Activated naive CD8-positive, alpha-beta T cell treated with anti-CD3 and anti-CD28 coated beads, Interleukin-2, amount 50 U/mL, for 16 hours (primary cell): ENCODE data around the gene MVP.
"Not testable (repeated sequence)": the region's sequence is repeated elsewhere in the genome, so short reads cannot be mapped to it uniquely, and the experiment has no call there.

Source experiments
- DNase-seq: peaks from one replicate; pipeline ENCODE4 v3.0.0-alpha.2; 2020; ENCODE audit warnings: low read depth, low spot score

Gene MVP

GRCh38 chr16:29871822-29872546 is 51.7 kb downstream of the MVP start:
- no peak for DNase-seq

GRCh38 chr16:29873319-29873718 is 53.1 kb downstream of the MVP start:
- DNase-seq = no peak

GRCh38 chr16:29875206-29875605 is 54.9 kb downstream of the MVP start:
- DNase-seq = no peak

- DNase-seq = no peak
These were observed 55.9 kb downstream of the MVP start for GRCh38 chr16:29876217-29876593.

GRCh38 chr16:29876594-29877249 is 56.5 kb downstream of the MVP start:
- DNase-seq = no peak

- no peak for DNase-seq
These were observed 57.2 kb downstream of the MVP start for GRCh38 chr16:29877266-29877961.

- DNase-seq = no peak
These were observed 57.9 kb downstream of the MVP start for GRCh38 chr16:29878172-29878571.

- DNase-seq = no peak
These were observed 60.8 kb downstream of the MVP start for GRCh38 chr16:29881050-29881449.

GRCh38 chr16:29883987-29884386 is 63.7 kb downstream of the MVP start:
- DNase-seq = no peak

- DNase-seq = not testable (repeated sequence)
These were observed 69.1 kb downstream of the MVP start for GRCh38 chr16:29889372-29889771.

- no peak for DNase-seq
These were observed 71.5 kb downstream of the MVP start for GRCh38 chr16:29891525-29892457.

- DNase-seq = no peak
These were observed 72.2 kb downstream of the MVP start for GRCh38 chr16:29892458-29892813.

- DNase-seq = no peak
These were observed 73.3 kb downstream of the MVP start for GRCh38 chr16:29893553-29893952.

- DNase-seq = no peak
These were observed 74.1 kb downstream of the MVP start for GRCh38 chr16:29894352-29894751.

- DNase-seq = no peak
These were observed 76.6 kb downstream of the MVP start for GRCh38 chr16:29896841-29897240.

GRCh38 chr16:29897333-29897732 is 77.1 kb downstream of the MVP start:
- no peak for DNase-seq
